ENCODE data around the gene VEGFD.

DNA sequence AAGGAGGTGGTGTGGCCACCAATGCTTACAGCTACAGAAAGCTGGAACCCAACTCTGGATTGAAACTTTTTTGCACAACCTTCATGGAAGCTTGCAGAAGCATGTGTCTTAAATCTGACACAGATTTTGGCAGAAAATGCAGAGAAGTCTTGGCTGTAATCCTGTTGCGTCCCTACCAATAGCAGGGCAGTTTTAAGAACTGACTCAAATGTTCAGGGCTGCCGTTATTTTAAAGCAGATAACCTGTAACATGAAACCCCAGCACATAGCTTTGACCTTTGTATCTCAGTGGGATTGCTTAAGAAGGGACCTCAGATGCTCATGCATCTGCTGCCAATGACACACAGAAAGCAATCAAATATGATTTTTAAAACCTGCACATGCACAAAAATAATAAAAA lies at the start of gene VEGFD:
- TF ChIP-seq ZNF354B (CRISPR knock-in tag; IDR thresholded peaks at IDR 0.05) (no peak), RBM22 (optimal IDR thresholded peaks at IDR 0.05; ENCODE audit: low read length) (no peak), MBNL3 (CRISPR knock-in tag; conservative IDR thresholded peaks at IDR 0.05) (no peak), HNRNPLL (IDR thresholded peaks at IDR 0.05; ENCODE audit: low read depth, low read length, poor library complexity, severe bottlenecking) (no peak), NFRKB (IDR thresholded peaks at IDR 0.05) (no peak), POLR2A (IDR thresholded peaks at IDR 0.05; ENCODE audit: insufficient read depth in 1 of 2, low read depth in 2 of 2, low read length in 2 of 2) (no peak)
- TF ChIP-seq, protein P1, sequence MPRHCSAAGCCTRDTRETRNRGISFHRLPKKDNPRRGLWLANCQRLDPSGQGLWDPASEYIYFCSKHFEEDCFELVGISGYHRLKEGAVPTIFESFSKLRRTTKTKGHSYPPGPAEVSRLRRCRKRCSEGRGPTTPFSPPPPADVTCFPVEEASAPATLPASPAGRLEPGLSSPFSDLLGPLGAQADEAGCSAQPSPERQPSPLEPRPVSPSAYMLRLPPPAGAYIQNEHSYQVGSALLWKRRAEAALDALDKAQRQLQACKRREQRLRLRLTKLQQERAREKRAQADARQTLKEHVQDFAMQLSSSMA (CRISPR knock-in tag; IDR thresholded peaks at IDR 0.05), result no peak
- TF ChIP-seq, protein P2, sequence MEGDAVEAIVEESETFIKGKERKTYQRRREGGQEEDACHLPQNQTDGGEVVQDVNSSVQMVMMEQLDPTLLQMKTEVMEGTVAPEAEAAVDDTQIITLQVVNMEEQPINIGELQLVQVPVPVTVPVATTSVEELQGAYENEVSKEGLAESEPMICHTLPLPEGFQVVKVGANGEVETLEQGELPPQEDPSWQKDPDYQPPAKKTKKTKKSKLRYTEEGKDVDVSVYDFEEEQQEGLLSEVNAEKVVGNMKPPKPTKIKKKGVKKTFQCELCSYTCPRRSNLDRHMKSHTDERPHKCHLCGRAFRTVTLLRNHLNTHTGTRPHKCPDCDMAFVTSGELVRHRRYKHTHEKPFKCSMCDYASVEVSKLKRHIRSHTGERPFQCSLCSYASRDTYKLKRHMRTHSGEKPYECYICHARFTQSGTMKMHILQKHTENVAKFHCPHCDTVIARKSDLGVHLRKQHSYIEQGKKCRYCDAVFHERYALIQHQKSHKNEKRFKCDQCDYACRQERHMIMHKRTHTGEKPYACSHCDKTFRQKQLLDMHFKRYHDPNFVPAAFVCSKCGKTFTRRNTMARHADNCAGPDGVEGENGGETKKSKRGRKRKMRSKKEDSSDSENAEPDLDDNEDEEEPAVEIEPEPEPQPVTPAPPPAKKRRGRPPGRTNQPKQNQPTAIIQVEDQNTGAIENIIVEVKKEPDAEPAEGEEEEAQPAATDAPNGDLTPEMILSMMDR (CRISPR knock-in tag; IDR thresholded peaks at IDR 0.05), result no peak
- TF ChIP-seq, protein P3, sequence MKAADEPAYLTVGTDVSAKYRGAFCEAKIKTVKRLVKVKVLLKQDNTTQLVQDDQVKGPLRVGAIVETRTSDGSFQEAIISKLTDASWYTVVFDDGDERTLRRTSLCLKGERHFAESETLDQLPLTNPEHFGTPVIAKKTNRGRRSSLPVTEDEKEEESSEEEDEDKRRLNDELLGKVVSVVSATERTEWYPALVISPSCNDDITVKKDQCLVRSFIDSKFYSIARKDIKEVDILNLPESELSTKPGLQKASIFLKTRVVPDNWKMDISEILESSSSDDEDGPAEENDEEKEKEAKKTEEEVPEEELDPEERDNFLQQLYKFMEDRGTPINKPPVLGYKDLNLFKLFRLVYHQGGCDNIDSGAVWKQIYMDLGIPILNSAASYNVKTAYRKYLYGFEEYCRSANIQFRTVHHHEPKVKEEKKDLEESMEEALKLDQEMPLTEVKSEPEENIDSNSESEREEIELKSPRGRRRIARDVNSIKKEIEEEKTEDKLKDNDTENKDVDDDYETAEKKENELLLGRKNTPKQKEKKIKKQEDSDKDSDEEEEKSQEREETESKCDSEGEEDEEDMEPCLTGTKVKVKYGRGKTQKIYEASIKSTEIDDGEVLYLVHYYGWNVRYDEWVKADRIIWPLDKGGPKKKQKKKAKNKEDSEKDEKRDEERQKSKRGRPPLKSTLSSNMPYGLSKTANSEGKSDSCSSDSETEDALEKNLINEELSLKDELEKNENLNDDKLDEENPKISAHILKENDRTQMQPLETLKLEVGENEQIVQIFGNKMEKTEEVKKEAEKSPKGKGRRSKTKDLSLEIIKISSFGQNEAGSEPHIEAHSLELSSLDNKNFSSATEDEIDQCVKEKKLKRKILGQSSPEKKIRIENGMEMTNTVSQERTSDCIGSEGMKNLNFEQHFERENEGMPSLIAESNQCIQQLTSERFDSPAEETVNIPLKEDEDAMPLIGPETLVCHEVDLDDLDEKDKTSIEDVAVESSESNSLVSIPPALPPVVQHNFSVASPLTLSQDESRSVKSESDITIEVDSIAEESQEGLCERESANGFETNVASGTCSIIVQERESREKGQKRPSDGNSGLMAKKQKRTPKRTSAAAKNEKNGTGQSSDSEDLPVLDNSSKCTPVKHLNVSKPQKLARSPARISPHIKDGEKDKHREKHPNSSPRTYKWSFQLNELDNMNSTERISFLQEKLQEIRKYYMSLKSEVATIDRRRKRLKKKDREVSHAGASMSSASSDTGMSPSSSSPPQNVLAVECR (CRISPR knock-in tag; IDR thresholded peaks at IDR 0.05; ENCODE audit: borderline replicate concordance), result no peak
- TF ChIP-seq, protein P4, sequence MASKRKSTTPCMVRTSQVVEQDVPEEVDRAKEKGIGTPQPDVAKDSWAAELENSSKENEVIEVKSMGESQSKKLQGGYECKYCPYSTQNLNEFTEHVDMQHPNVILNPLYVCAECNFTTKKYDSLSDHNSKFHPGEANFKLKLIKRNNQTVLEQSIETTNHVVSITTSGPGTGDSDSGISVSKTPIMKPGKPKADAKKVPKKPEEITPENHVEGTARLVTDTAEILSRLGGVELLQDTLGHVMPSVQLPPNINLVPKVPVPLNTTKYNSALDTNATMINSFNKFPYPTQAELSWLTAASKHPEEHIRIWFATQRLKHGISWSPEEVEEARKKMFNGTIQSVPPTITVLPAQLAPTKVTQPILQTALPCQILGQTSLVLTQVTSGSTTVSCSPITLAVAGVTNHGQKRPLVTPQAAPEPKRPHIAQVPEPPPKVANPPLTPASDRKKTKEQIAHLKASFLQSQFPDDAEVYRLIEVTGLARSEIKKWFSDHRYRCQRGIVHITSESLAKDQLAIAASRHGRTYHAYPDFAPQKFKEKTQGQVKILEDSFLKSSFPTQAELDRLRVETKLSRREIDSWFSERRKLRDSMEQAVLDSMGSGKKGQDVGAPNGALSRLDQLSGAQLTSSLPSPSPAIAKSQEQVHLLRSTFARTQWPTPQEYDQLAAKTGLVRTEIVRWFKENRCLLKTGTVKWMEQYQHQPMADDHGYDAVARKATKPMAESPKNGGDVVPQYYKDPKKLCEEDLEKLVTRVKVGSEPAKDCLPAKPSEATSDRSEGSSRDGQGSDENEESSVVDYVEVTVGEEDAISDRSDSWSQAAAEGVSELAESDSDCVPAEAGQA (IDR thresholded peaks at IDR 0.05; ENCODE audit: low read depth), result no peak
- TF ChIP-seq, protein P4 (CRISPR knock-in tag; IDR thresholded peaks at IDR 0.05; ENCODE audit: borderline replicate concordance), result no peak
- TF ChIP-seq, protein P5, sequence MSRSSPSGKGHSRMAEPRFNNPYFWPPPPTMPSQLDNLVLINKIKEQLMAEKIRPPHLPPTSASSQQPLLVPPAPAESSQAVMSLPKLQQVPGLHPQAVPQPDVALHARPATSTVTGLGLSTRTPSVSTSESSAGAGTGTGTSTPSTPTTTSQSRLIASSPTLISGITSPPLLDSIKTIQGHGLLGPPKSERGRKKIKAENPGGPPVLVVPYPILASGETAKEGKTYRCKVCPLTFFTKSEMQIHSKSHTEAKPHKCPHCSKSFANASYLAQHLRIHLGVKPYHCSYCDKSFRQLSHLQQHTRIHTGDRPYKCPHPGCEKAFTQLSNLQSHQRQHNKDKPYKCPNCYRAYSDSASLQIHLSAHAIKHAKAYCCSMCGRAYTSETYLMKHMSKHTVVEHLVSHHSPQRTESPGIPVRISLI (CRISPR knock-in tag; IDR thresholded peaks at IDR 0.05; ENCODE audit: borderline replicate concordance), result no peak
